Stromal cell of bone marrow (primary cell): ENCODE results near the gene SYCE3.
A peak's percentile ranks its signal among the peaks of the same experiment; 100 is the strongest.
"Not testable (repeated sequence)": the region's sequence is repeated elsewhere in the genome, so short reads cannot be mapped to it uniquely, and the experiment has no call there.

ENCODE experiments used
- DNase-seq: peaks from one replicate; pipeline ENCODE4 v3.0.0-alpha.2; 2012; ENCODE audit warnings: low read depth

Gene SYCE3, protein sequence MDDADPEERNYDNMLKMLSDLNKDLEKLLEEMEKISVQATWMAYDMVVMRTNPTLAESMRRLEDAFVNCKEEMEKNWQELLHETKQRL

DNA sequence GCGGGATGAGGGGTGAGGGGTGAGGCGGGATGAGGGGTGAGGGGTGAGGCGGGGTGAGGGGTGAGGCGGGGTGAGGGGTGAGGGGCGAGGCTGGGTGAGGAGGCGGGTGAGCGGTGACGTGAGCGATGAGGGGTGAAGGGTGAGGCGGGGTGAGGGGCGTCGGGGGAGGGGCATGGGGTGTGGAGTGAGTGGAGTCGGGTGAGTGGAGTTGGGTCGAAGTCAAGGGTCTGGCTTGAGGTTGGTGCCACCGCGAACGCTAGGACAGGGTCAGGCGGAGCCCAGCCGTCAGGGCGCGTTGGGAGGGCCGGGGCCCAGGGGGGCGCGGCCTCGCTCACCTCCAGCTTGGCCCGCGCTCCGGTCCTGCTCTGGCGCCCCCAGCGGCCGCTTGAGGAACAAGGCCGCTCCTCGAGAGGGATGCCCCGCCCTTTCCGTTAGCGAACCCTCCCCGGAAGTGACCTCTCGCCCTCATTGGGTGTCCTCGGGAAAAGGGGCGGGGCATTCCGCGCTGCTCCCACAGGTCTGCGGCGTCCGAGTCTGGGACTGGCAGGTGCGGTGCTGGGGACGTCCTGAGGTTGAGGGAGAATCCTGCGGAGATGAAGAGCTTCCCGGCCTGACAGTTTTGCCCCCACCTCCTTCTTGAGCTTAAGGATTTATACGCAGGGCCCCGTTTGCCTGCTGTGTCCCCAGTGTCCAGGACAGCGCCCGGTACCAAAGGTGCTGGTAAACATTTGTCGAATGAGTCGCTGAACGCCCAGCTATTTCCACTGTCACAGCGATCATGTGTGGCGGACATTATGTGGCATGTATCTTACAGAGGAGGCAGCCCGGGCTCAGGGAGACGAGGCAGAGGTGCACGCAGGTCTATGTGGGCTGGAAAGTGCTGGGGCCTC is at the start of gene SYCE3:
Gene SYCE3 (minus strand): TSS at position 397 of the 890 bp plus-strand sequence. CDS start 6,514 bp downstream, outside the sequence.
- peak; percentile 86 for DNase-seq

DNA sequence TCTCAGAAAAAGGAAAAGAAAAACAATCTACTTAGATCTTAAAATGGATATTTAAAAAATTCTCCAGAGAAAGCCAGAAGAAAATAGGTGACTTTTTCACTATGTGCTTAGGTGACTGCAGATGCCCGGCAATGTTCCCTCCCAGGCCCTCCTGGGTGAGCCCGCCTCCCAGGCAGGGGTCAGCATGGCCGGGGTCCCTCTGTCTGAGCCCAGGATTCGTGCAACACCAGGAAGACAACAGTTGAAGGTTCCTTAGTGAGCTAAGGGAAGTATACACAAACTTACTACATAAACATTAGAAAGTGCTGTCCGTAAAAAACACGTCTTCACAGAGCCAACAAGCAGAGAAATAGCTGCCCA is 49.4 kb upstream of the SYCE3 start:
- DNase-seq = no peak

DNA sequence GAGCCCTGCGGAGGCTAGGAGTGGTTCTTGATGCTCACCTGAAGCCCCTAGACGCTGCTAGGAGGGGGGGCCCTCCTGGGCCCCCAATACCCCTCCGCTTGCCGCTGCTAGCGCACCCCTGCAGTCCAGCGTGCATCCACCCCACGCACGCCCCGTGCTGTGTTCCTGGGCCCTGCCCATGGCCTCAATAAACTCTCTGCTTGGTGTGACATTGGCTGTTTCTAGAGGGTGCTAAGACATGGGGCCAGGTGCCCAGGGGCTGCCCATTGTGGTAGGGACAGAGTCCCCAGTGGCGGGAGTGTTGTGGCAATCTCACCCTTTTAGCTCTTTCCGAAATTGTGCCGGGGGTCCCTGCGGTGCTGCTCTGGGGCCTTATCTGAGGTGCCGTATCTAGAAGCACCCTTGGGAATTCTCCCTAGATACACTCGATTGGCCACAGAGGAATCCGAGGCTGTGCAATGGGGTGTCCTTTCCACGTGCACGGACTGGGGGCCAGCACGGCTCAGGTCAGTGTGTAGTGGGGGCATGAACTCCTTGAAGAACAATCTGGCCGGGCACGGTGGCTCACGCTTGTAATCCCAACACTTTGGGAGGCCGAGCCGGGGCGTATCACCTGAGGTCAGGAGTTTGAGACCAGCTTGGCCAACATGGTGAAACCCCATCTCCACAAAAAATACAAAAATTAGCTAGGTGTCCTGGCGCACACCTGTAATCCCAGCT is 48.8 kb upstream of the SYCE3 start:
- no peak for DNase-seq

DNA sequence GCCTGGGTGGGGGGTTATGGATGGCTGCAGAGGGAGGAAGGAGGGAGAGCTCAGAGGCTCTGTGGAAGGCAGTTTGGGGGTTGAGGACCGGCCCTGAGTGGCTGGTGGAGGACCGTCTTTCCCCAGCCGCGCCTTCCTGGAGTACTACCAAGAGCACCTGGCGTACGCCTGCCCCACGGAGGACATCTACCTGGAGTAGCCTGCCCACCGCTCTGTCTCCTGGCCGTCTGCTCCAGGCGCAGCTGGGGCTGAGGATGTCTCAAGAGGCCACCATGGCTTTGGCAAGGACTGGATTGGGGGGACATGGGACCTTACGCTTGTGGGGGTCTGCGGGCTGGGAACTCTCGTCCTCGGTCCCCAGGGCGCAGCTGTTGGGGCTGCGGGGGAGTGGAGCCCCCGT is 47.9 kb upstream of the SYCE3 start:
- DNase-seq = no peak

DNA sequence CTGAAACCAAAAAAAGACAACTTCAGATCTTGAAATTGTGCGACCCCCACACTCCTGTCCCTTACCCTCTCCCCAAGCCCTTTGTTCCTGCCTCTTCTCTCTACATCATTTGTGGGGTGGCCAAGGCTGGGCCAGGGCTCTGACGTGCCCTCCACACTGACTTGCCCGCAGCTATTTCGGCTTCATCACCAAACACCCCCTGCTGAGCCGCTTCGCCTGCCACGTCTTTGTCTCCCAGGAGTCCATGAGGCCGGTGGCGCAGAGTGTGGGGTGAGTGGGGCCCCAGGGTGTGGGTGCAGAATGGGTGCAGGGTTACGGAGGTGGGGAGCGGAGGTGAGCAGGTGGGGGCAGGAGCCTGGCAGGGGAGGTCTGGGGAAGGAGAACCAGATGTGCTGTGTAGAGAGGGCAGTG is 47.3 kb upstream of the SYCE3 start:
- no peak for DNase-seq

DNA sequence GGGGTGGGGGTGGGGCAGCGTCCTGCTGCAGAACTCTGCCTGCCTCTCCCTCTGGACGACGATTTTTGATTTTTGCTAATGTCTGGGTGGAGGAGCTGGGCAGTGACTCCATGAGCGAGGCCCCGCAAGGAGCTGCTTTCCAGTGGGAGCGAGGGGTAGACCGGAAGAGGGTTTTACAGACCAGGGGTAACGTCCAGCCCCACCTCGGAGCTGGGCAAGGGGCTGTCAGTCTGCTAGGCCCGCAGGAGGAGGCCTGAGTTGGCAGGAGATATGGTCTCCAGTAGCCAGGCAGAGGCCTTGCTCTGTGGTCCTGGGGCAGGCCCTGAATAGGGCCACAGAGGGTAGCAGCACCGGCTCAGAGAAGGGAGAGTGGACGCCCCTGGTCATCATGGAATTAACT is 46.9 kb upstream of the SYCE3 start:
- DNase-seq = no peak

DNA sequence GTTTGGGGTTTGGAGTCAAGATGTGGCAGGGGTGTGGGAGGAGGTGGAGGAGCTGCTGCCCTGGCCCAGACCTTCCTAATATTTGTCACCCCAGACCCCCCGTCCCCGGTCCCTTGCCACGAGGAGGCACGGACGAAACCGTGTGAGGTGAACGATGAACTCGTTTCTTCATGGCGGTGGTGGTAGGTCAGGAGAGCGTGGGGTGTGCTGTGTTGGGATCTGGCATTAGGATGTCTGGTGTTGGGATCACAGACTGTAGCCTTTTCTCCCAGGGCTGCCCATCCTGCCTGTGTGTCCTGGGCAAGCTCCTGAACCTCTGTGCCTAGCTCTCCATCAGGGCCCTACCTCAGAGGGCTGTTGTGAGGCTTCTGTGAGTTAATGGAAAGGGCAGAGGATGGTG is 46.3 kb upstream of the SYCE3 start:
- no peak for DNase-seq

DNA sequence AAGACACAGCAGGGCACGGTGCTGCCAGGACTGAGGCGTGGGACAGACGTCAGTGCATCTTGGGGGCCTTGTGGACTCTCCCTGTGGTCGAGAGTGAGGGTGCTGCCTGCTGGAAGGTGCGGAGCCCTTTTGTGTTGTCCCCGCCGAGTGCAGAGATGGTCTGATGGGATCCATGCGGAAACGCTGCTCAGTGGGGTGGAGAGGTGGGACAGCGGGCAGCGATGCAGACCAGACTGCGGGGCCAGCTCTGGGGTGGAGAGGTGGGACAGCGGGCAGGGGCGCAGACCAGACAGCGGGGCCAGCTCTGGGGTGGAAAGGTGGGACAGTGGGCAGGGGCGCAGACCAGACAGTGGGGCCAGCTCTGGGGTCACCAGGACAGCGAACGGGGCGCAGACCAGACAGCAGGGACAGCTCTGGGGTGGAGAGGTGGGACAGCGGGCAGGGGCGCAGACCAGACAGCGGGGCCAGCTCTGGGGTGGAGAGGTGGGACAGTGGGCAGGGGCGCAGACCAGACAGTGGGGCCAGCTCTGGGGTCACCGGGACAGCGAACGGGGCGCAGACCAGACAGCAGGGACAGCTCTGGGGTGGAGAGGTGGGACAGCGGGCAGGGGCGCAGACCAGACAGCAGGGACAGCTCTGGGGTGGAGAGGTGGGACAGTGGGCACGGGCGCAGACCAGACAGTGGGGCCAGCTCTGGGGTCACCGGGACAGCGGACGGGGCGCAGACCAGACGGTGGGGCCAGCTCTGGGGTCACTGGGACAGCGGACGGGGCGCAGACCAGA is 45.5 kb upstream of the SYCE3 start:
- not testable (repeated sequence) for DNase-seq

DNA sequence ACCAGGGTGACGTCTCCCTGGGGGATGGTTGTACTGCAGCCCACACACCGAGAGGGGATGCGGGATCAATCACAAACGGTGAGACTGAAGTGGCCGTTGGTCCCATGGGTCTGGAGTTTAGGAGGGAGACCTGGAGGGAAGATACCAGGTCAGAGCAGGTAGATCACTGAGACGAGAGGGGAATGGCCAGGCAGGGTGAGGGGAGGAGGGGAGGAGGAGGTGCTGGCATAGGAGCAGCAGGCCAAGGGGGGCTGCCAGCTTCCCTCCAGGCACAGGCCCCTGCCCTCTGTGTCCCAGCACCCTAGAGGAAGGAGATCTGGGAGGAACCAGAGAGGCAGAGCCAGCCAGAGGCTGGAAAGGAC is 44.9 kb upstream of the SYCE3 start:
- no peak for DNase-seq

DNA sequence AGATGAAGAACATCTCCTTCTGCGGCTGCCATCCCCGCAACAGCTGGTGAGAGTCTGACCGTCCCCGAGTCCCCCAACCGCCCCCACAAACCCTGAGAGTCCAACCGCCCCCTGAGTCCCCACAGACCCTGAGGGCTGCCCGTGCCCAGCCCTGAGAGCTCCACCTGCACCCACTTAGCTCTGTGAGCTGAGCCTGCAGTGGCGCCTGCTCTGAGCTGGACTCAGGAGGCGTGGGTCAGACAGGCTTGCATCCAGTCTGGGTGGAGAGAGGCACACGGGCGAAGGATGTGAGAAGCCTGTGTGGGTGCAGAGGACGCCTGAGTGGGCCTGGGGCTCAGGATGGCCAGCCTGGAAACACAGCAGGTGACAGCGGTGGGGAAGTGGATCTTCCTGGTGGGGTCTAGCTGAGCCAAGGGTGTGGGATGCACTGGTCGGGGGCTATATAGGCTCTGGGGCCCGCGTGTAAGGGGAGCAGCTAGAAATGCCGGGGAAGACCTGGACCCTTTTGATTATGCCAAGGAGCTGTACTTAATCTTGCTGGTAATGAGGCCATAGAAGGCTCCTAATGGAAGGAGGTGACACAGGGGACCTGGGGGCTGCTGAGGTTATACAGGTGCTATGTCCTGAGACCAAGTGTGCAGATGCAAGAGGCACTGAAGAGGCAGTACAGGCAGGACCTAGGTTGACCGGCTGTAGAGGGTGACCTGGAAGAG is 44.4 kb upstream of the SYCE3 start:
- DNase-seq = no peak

DNA sequence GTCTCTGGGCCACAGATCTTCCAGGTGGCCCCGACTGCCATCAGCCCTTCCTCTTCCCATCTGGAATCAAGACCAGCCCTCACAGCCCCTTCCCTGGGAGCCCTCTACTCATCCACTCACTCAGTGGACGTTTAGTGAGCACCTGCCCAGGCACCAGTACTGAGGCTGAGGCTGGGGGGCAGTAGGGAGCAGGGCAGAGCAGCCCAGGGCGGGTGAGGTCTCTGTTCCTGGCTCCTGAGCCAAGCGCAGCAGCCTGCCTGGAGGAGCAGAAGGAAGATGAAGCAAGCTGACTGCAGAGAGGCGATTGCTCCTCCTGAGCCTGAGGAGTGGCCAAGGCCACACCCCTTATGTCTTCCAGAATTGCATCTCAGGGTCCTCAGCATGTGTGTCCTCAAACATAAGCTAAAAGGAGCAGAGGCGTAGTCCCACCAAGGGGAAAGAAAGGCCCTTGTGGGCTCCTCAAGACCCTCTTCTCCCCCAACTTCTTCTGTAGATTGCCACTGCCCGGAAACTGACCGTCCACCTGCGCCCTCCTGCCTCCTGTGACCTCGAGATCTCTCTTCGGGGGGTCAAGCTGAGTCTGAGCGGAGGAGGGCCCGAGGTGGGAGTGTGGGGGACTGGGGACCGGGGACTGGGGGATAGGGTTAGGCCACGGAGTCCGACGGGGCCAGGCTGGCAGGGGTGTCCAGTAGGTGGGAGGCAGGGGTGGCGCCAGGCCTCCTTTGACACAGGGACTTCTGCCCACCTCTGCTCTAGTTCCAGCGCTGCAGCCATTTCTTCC is 43.6 kb upstream of the SYCE3 start:
- DNase-seq = no peak

DNA sequence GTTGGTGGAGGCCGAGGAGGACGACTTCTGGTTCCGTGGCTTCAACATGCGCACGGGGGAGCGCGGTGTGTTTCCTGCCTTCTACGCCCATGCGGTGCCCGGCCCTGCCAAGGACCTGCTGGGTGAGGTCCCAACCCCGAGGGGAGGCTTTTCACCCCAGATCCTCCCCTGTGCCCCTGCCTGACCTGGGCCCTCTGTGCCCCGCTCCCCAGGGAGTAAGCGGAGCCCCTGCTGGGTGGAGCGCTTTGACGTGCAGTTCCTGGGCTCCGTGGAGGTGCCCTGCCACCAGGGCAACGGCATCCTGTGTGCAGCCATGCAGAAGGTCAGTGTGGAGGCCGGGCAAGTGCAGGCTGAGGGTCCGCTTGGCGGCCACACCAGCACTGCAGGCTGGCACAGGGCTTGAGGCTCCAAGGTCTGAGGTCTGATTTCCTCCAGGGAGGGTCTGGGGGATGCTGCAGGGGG is 42.9 kb upstream of the SYCE3 start:
- no peak for DNase-seq

DNA sequence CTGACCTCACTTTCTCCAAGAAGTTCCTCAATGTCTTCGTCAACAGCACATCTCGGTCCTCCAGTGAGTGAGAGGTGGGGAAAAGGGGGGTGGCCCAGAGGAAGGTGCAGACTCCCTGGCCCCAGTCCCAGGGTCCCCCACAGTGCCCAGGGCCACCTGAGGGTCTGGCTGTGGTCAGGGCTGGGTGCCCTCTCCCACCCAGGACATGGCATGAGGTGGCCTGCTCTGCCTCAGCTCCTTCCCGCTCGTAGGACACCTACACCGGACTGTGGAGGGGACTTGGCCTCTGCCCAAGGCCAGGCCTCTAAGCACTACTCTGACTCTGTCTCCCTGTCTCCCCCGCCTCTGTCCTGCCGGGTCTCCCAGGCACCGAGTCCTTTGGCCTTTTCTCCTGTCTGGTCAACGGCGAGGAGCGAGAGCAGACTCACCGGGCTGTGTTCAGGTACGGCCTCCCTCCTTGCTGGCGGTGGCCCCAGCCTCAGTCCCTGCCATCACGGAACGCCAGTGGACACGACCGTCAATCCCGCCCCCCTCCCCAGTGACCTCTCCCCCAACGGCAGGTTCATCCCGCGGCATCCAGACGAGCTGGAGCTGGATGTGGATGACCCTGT is 42.4 kb upstream of the SYCE3 start:
- no peak for DNase-seq

DNA sequence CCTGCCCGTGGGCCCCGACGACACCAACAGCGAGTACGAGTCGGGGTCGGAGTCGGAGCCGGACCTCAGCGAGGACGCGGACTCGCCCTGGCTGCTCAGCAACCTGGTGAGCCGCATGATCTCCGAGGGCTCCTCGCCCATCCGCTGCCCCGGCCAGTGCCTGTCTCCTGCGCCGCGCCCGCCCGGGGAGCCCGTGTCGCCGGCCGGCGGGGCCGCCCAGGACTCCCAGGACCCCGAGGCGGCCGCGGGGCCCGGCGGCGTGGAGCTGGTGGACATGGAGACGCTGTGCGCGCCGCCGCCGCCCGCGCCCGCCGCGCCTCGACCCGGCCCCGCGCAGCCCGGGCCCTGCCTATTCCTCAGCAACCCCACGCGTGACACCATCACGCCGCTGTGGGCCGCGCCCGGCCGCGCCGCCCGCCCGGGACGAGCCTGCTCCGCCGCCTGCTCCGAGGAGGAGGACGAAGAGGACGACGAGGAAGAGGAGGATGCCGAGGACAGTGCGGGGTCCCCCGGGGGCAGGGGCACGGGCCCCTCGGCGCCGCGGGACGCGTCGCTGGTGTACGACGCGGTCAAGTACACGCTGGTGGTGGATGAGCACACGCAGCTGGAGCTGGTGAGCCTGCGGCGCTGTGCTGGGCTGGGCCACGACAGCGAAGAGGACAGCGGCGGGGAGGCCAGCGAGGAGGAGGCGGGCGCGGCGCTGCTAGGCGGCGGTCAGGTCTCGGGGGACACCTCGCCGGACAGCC is 41.7 kb upstream of the SYCE3 start:
- no peak for DNase-seq

DNA sequence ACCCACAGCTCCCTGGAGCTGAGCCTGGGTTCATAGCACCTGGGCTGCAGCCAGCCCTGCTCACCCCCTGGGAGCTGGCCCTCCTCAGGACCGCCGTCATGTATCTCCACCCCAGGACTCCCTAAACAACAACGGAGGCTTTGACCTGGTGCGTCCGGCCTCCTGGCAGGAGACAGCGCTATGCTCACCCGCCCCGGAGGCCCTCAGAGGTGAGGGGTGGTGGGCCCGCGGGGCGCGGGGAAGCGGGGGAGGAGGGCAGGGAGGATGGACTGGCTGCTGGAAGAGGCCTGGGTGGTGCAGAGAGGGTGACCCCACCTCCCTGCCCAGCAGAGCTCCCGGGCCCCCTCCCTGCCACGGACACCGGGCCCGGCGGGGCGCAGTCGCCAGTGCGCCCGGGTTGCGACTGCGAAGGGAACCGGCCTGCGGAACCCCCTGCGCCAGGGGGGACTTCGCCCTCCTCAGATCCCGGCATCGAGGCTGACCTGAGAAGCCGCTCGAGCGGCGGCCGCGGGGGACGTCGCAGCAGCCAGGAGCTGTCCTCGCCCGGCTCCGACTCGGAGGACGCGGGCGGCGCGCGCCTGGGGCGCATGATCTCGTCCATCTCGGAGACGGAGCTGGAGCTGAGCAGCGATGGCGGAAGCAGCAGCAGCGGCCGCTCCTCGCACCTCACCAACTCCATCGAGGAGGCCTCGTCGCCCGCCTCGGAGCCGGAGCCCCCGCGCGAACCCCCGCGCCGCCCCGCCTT is 41.0 kb upstream of the SYCE3 start:
- no peak for DNase-seq

DNA sequence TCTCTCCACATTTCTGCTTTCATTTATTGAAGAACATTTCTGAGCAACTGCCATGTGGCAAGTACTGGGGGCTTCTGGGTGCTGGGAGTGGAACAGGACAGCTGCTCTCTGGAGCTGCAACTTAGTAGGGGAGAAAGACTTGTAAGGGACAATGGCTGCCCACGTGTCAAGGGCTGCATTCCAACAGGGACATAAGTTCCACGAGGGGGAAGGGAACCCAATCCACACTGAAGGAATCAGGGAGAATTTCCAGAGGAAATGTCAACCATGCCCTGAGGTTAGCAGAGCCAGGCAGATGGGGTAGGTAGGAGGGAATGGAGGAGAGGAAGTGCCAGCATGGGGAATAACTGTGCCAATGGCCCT is 39.6 kb upstream of the SYCE3 start:
- DNase-seq = no peak

DNA sequence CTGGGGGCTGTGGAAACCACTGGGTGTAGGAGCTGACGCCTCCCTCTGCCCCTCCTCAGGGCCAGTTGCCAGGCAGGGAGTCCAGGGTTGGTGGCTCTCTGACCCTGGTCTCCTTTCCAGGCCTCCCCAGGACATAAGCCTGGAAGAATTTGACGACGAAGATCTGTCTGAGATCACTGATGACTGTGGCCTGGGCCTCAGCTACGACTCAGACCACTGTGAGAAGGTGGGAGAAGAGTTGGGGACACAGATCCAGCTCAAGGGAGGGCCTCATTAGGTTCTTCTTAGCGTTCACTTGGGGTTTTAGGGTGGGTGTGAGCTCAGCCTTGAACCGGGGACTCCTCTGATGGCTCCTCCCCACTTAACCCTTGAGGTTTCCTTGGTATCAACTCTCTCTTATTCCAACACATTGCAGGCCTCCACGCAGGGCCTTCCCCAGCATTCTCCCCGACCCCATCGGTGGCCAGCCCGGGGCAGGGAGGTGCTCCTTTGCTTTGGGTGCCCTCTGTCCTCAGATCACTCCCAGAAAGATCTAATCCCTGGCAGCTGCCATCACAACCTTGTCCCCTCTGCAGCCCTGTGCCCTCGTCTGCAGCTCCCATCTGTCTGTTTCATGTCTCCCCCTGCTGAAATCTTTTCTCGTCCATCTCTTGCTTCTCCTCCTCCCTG is 39.1 kb upstream of the SYCE3 start:
- no peak for DNase-seq

DNA sequence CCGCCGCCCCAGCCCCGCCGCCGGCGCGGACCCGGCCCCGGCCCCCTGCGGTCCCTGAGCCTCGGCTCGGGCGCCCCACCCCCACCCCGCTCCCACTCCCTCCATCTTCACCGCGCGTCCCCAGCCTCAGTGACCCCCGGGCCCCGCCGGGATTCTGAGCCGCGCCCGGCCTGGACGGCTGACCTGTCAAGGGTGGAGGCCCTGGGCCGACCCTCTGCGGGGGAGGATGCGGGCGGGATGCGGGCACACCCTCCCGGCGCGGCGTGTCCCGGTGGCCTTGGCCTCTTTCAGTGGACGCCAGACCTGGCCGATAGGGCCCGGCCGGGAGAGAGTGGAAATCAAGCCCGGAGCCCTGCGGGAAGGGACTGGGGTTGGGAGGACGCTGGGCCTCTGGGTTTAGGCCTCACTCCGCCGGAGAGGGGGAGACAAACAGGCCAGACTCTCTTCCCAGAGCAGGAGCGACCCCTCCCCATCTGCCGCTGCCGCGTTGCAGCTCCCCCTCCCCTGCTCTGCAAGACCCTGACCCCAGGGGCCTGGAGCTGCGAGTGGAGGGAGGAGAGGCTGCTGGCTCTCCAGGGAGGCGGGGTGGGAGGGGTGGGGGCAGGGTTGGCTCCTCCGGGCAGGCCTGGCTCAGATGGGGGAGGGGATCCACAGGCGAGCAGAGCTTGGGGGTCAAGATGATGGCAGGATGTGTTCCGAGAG is 38.4 kb upstream of the SYCE3 start:
- no peak for DNase-seq
